Measurements from ENCODE around the gene RAB27A. TPM values are rescaled to one million over a fixed set of nuclear protein-coding genes. Genes with fewer than 3 reads are reported as not detected.

The RAB27A gene
- total RNA-seq, 1 donor from 2014 or later, result 5.8 TPM

DNA sequence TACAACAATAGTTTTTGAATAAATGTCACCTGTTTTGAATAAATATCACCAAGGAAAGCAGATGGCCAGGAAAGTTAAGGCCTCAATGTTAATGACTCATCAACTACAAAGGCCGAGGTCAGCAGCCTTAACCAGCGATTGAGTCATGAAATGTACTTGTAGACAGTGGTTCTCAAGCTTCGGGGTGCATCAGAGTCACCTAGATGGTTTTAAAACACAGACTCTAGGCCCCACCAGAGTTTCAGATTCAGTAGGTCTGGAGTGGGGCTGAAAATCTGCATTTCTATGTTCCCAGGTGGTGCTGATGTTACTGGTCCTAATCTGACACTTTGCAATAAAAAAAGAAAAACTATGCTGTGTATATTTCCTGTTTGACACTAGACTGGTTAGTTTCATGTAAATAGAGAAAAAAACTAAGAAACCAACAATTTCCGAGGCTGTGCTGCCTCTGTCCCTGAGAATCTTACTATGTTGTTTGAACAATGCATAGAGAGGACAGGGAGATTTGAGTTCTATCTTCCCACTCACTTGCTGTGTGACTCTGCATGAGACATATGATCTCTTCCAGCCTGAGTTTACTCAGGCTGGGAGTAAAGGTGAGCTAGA is 9.8 kb downstream of the RAB27A start:
- TF ChIP-seq, protein P1, sequence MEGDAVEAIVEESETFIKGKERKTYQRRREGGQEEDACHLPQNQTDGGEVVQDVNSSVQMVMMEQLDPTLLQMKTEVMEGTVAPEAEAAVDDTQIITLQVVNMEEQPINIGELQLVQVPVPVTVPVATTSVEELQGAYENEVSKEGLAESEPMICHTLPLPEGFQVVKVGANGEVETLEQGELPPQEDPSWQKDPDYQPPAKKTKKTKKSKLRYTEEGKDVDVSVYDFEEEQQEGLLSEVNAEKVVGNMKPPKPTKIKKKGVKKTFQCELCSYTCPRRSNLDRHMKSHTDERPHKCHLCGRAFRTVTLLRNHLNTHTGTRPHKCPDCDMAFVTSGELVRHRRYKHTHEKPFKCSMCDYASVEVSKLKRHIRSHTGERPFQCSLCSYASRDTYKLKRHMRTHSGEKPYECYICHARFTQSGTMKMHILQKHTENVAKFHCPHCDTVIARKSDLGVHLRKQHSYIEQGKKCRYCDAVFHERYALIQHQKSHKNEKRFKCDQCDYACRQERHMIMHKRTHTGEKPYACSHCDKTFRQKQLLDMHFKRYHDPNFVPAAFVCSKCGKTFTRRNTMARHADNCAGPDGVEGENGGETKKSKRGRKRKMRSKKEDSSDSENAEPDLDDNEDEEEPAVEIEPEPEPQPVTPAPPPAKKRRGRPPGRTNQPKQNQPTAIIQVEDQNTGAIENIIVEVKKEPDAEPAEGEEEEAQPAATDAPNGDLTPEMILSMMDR (IDR thresholded peaks at IDR 0.05; ENCODE audit: borderline replicate concordance), result no peak
- Histone ChIP-seq H3K27me3 (ENCODE audit: low read depth) (no peaks in the 10 kb centered on the region), H3K4me1 (no peaks in the 10 kb centered on the region), H3K27ac (replicated peaks) (no peak overlapping the region), H3K9me3 (replicated peaks) (no peaks in the 10 kb centered on the region), H3K36me3 (no peaks in the 10 kb centered on the region), H3K4me3 (no peak overlapping the region)
- intact Hi-C loops (cut with micrococcal nuclease), result no loop called here
- no peak for DNase-seq

DNA sequence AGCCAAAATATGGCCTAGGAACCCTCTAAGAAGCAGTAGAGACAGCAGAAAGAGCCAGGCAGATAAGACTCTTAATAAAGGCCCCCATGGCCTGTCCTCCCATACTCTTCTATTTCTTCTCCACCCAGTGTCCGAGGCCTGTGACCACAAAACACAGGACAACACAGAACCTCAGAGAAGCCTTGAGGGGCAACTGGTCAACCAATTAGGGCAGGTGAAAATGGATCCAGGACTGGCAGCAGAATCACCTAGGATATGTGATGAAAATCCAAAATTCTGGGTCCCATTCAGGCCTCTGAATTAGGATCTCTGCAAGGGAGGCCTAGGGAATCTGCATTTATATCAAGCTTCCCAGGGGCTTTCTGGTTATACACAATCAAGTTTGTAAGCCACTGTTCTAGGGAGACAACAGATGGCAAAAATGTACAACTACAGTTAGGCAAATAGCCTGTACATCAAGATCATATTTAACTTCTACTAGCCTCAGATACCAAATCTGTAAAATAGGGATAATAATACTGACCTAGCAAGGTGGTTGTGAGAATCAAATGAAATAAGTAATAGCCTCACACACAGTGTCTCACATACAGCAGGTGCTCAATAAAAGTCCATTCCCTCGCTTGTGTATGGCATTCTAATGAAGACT is 10.4 kb downstream of the RAB27A start:
- Histone ChIP-seq H3K36me3 (no peaks in the 10 kb centered on the region), H3K27me3 (ENCODE audit: low read depth) (no peaks in the 10 kb centered on the region), H3K27ac (replicated peaks) (no peak overlapping the region), H3K4me1 (no peaks in the 10 kb centered on the region), H3K9me3 (replicated peaks) (no peaks in the 10 kb centered on the region), H3K4me3 (no peak overlapping the region)
- no peak for DNase-seq
- TF ChIP-seq, protein P1 (IDR thresholded peaks at IDR 0.05; ENCODE audit: borderline replicate concordance), result no peak
- intact Hi-C loops (cut with micrococcal nuclease), result no loop called here

DNA sequence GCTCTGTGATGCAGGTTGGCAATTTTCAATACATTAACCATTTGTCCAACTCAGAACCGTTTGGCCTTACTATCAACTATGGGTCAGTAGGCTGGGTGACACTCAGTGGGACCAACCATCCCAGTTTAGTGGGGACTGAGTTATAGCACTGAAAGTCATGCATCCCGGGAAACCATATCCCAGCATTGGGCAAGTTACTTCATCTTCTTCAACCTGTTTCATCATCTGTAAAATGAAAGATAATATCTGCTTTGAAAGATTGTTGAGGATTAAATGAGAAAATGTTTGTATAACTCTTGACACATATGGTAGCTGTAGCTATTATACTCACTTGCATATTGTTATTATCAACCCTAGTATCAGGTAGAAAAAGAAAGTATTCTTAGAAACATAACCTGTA is 11.9 kb downstream of the RAB27A start:
- DNase-seq, result no peak
- intact Hi-C loops (cut with micrococcal nuclease), result no loop called here
- Histone ChIP-seq H3K9me3 (replicated peaks) (no peaks in the 10 kb centered on the region), H3K27me3 (ENCODE audit: low read depth) (no peaks in the 10 kb centered on the region), H3K36me3 (no peaks in the 10 kb centered on the region), H3K27ac (replicated peaks) (no peak overlapping the region), H3K4me1 (no peaks in the 10 kb centered on the region), H3K4me3 (no peak overlapping the region)
- TF ChIP-seq, protein P1 (IDR thresholded peaks at IDR 0.05; ENCODE audit: borderline replicate concordance), result no peak

DNA sequence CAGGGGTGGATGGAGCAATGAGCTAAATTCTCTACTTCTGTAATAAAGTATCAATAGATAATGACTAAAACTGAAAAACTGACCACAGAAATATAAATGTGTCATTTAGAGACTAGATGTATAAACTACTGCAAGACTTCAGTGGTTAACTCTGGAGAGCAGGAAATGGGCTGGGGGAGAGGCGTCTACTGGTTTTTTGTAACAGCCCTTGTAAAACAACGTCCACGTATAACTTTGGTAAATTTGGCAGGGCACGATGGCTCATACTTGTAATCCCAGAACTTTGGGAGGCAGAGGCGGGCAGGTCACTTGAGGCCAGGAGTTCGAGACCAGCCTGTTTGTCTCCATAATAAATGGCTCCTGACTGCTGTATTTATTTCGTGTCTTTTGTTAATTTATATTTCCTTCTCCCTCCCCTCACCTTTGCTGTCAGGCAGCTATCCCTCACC is 12.5 kb downstream of the RAB27A start:
- Histone ChIP-seq H3K27ac (replicated peaks) (no peak overlapping the region), H3K9me3 (replicated peaks) (no peaks in the 10 kb centered on the region), H3K4me3 (no peak overlapping the region), H3K27me3 (ENCODE audit: low read depth) (no peaks in the 10 kb centered on the region), H3K4me1 (no peaks in the 10 kb centered on the region), H3K36me3 (no peaks in the 10 kb centered on the region)
- intact Hi-C loops (cut with micrococcal nuclease), result no loop called here
- TF ChIP-seq, protein P1 (IDR thresholded peaks at IDR 0.05; ENCODE audit: borderline replicate concordance), result no peak
- DNase-seq, result no peak

DNA sequence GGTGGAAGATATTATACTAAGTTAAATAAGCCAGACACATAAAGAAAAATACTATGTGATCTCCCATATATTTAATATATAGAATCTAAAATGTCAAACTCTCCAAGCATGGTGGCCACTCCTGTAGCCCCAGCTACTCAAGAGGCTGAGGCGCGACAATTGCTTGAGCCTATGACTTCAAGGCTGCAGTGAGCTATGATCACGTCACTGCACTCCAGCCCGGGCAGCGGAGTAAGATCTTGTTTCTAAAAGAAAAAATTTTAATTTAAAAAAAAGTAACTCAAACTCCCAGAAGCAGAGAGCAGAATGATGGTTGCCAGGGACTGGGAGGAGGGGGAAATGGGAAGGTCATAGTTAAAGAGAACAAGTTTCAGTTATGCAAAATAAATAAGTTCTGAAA is 13.3 kb downstream of the RAB27A start:
- TF ChIP-seq, protein P1 (IDR thresholded peaks at IDR 0.05; ENCODE audit: borderline replicate concordance), result no peak
- intact Hi-C loops (cut with micrococcal nuclease), result no loop called here
- no peak for DNase-seq
- Histone ChIP-seq H3K36me3 (no peaks in the 10 kb centered on the region), H3K9me3 (replicated peaks) (no peaks in the 10 kb centered on the region), H3K27ac (replicated peaks) (no peak overlapping the region), H3K4me1 (no peaks in the 10 kb centered on the region), H3K27me3 (ENCODE audit: low read depth) (no peaks in the 10 kb centered on the region), H3K4me3 (no peak overlapping the region)

Measured in left ventricle myocardium inferior (tissue), 1 donor.